Natural killer cell treated with Interleukin-12 subunit alpha and Interleukin-12 subunit beta and Interleukin-15 and Interleukin-18, amount 100 ng/mL, for 72 hours (primary cell): ENCODE data around the gene RGPD6. TPM values are rescaled to one million over a fixed set of nuclear protein-coding genes. Genes with fewer than 3 reads are reported as not detected.
"Not testable (repeated sequence)": the region's sequence is repeated elsewhere in the genome, so short reads cannot be mapped to it uniquely, and the experiment has no call there.

Experiments used
- ATAC-seq, 2 donors: fragments of 150-1000 bp; cut with Tn5 transposase in 1 of 2; sonication (Bioruptor Pico), chemical (Tn5 transposase) in 1 of 2; 2 replicates each; pipeline ENCODE4 v1.10.0; 2021
- DNase-seq: peaks from one replicate; pipeline ENCODE4 v3.0.0; 2022; ENCODE audit warnings: low spot score
- H3K27ac Mint-ChIP-seq, 2 donors: 1 replicate in 1 of 2; 2 replicates in 1 of 2; pipeline ENCODE4 v1.8.0; 2022; ENCODE audit warnings: mixed read lengths in 2 of 2, mild to moderate bottlenecking in 1 of 2, moderate library complexity in 1 of 2
- H3K27me3 Mint-ChIP-seq, 2 donors: 1 replicate in 1 of 2; 2 replicates in 1 of 2; pipeline ENCODE4 v1.8.0; 2022; ENCODE audit warnings: mixed read lengths in 2 of 2
- H3K36me3 Mint-ChIP-seq: one replicate; pipeline ENCODE4 v1.8.0; 2022; ENCODE audit warnings: mixed read lengths
- H3K4me1 Mint-ChIP-seq, 2 donors: 1 replicate in 1 of 2; 2 replicates in 1 of 2; pipeline ENCODE4 v1.8.0; 2022; ENCODE audit warnings: low read depth in 2 of 2, mixed read lengths in 2 of 2, mild to moderate bottlenecking in 1 of 2
- H3K4me3 Mint-ChIP-seq: one replicate; pipeline ENCODE4 v1.8.0; 2022; ENCODE audit warnings: mixed read lengths
- H3K9me3 Mint-ChIP-seq: 2 replicates; pipeline ENCODE4 v1.8.0; 2022; ENCODE audit warnings: mixed read lengths
- total RNA-seq, 2 donors: library from RNA; stranded (reverse); gene quantifications; one replicate each; pipeline ENCODE4 v1.2.3, GENCODE V29; 2022

RGPD6 gene
- total RNA-seq, 2 donors from 2014 or later: 16.6 to 28.7 TPM

DNA sequence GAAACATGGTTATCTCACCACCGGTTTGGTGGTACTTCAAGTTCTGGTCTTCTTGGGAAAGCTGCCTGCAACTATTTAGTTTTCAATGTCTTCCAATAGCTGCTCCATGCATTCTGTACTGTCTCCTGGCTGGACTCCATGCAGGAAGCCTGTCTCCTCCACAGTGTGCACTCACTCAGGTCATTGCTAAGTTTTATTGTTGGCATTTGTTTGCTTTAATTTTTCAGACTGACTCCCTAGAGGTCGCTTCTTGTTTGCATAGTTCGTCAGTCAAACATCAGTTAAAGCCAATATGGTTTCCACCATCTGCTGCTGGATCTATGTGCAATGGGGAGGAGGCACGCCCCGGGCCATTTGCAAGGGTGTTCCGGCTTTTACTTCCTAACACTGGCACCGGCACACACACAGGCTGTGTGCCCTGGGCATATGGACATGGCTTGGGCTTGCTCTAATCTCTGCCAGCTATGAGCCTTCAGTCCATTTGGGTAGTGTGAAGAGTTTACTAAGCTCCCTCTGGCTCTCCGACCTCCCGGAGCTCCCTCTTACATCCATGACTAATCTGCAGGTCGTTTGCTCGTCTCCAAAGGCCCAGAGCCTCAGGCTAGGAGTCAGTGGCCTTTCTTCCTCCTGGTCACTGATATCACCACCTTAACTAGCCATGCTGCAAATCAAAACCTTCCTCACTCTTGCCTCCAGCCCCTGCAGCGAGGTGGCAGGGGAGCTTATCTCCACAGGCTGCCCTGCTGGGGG is 2.4 kb upstream of the RGPD6 start:
- not testable (repeated sequence) for ATAC-seq, H3K36me3 Mint-ChIP-seq, H3K4me1 Mint-ChIP-seq, DNase-seq, H3K9me3 Mint-ChIP-seq, H3K27me3 Mint-ChIP-seq, H3K4me3 Mint-ChIP-seq, H3K27ac Mint-ChIP-seq

DNA sequence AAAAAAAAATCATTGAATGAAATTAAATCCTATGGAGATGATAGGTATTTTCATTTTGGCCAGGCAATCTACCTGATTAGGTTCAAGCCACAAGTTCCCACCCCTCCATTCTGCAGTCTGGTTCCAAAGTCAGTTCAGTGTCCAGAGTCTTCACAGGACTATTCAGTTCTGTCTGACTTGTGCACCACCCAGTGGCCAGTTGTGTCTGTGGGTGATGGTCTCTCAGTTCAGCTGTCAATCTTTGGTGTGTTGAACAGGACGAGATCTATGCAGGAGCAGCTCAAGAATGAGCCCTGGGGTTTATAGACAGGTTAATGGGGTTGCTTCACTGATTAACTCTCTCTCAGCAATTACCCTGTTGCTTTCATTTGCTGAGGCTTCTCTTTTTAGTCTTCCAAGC is 1.4 kb upstream of the RGPD6 start:
- H3K27me3 Mint-ChIP-seq, DNase-seq, ATAC-seq, H3K9me3 Mint-ChIP-seq, H3K36me3 Mint-ChIP-seq, H3K4me3 Mint-ChIP-seq, H3K4me1 Mint-ChIP-seq, H3K27ac Mint-ChIP-seq: not testable (repeated sequence)

DNA sequence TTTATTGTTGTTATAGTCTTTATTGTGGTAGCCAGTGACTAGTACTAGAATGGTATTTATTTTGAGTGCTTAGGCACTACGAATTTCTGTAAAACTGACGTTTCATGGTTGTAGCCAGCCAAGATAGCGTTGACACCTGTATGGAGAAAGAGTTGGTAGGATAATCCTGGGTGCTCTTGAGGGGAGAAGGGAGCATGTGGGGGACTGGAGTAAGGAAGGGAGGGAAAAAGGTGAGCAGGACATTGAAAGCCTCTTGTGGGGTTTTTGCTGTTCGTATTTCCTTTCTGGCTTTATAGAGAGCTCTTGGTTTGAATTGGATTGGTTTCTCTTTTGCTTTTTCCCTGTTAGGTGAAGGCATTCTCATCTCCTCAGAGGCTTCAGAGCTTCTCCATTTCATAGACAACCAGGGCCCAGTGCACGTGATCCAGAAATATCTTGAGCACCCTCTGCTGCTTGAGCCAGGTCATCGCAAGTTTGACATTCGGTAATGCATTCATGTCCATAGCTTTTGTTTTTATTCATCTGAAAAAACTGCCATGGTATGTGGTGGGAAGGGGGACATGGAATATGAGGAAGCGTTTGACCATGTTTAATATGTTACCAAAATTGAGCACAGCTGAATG is 77.2 kb downstream of the RGPD6 start:
- not testable (repeated sequence) for H3K27me3 Mint-ChIP-seq, DNase-seq, H3K36me3 Mint-ChIP-seq, H3K4me3 Mint-ChIP-seq, H3K27ac Mint-ChIP-seq, H3K9me3 Mint-ChIP-seq, H3K4me1 Mint-ChIP-seq
- peak in 1 of 2 donors; percentile 53 for ATAC-seq

DNA sequence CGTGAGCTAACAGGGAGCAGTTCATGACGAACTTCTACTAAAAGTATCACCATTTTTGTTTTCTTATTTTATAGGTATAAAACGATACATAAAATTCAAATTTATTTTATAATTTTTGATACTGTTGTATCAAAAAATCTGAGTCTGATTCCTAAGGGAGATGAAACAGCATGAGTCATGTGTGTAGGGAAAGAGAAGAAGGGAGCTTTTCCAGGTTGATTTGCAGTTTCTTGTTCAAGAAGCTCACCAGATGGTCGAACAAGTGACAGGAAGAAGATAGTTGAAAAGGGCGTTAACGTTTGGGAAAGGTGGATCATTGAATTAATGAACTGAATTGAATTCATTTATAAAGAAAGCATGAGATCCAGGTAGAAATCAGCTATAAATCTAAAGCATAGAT is 81.0 kb downstream of the RGPD6 start:
- H3K27ac Mint-ChIP-seq, H3K4me1 Mint-ChIP-seq, H3K9me3 Mint-ChIP-seq, ATAC-seq, H3K4me3 Mint-ChIP-seq, H3K36me3 Mint-ChIP-seq, H3K27me3 Mint-ChIP-seq, DNase-seq: not testable (repeated sequence)

DNA sequence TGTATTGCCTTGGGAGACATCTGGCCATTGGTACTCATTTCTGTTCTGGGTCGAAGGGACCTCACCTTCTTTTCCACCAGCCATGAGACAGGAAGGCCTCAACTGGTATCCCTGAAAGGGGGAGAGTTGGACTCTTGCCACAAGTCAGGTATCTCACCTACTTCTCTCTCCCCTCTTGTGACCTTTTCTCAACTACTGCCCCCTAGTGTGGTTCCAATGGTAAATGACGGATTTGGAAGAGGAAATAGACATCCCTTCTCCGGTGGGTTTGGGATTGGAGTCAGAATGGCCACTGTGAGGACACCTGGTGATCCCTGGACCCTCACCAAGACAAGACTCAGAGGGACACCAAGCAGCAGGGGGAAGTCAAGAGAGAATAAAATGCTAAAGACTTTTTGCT is 82.5 kb downstream of the RGPD6 start:
- not testable (repeated sequence) for H3K9me3 Mint-ChIP-seq, H3K4me3 Mint-ChIP-seq, H3K4me1 Mint-ChIP-seq, H3K27me3 Mint-ChIP-seq, ATAC-seq, DNase-seq, H3K27ac Mint-ChIP-seq, H3K36me3 Mint-ChIP-seq

DNA sequence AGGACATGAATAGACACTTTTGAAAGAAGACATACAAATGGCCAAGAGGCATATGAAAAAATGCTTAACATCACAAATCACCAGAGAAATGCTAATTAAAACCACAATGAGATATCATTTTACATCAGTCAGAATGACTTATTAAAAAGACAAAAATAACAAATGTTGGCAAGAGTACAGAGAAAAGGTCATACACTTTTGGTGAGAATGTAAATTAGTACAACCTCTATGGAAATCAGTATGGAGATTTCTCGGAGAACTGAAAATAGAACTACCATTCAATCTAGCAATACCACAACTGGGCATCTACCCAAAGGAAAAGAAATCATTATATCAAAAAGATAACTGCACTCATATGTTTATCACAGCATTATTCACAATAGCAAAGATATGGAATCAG is 88.0 kb downstream of the RGPD6 start:
- H3K27me3 Mint-ChIP-seq, H3K27ac Mint-ChIP-seq, H3K4me1 Mint-ChIP-seq, H3K4me3 Mint-ChIP-seq, DNase-seq, H3K9me3 Mint-ChIP-seq, ATAC-seq, H3K36me3 Mint-ChIP-seq: not testable (repeated sequence)

DNA sequence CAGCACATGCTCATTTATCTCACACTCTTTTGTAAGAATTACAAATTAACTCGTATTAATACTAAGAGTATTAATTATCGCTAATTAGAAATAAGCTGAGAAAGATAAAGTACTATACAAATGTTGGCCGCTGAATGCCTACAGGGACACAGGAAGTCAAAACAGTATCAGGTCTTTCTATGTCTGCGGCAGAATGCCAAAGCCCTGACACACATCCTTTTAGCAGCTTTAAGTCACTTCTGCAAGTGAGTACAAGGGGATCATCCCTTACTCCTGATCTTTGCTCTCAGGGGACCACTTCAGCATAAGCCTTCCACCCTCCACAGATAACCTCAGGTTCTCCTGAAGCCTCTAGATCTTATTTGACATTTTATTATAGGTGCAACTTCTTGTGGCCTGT is 94.3 kb downstream of the RGPD6 start:
- not testable (repeated sequence) for H3K9me3 Mint-ChIP-seq, H3K27me3 Mint-ChIP-seq, H3K27ac Mint-ChIP-seq, DNase-seq, H3K36me3 Mint-ChIP-seq, H3K4me3 Mint-ChIP-seq, ATAC-seq, H3K4me1 Mint-ChIP-seq

DNA sequence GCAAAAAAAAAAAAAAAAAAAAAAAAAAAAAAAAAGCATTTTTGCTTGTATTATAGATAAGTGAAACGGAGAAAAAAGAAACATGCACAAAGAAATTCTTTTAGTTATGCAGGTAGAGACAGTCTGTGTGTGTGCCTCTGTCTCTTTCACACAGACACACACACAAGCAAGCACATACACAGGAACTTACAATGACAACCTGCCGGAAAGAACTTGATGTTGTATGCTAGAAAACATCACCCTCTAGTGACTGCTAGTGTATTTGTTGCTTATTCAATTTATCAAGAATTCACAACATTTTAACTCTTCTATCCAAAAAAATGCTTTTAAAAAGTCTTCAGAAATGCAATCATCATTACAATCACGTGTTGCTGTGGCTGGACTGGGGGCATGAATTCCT is 95.8 kb downstream of the RGPD6 start:
- H3K4me1 Mint-ChIP-seq, H3K27ac Mint-ChIP-seq, ATAC-seq, H3K4me3 Mint-ChIP-seq, H3K9me3 Mint-ChIP-seq, H3K27me3 Mint-ChIP-seq, H3K36me3 Mint-ChIP-seq, DNase-seq: not testable (repeated sequence)

DNA sequence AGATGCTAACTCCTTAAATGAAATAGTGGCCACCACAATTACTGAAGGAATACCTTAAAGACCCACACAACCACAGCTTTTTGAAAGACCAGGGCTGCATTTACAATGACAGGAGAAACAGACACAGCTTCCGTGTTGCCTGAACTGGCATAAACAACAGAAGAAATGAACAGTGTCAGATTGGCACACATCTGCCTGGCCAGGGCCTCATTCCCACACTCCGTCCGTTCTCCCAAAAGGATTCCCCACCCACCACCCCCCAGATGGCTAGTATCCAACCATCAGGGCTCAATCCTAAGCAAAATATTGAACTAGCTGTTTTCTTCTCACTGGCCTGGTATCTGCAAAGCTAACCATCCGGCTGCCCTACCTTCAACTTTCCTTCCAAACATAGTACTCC is 96.9 kb downstream of the RGPD6 start:
- not testable (repeated sequence) for ATAC-seq, H3K9me3 Mint-ChIP-seq, H3K4me1 Mint-ChIP-seq, H3K27me3 Mint-ChIP-seq, H3K36me3 Mint-ChIP-seq, H3K4me3 Mint-ChIP-seq, DNase-seq, H3K27ac Mint-ChIP-seq

DNA sequence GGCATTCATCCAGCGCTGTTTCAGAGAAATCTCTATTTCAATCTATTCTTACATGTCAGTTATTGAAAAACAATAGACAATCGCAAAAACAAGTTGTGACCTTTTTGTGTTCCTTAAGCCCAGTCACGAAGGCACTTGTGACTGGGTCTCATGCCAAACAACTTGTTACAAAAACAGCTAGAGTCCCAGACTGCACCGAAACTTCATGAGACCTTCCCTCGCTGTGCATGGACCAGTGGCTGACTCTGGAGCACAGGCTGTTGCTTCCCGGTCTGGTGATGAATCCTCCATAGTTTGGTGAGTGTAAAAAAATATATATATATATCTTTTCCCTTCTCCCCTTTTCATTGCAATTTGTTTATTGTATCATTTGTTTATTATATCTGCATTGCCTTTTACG is 99.7 kb downstream of the RGPD6 start:
- not testable (repeated sequence) for H3K9me3 Mint-ChIP-seq, H3K27me3 Mint-ChIP-seq, H3K27ac Mint-ChIP-seq, H3K36me3 Mint-ChIP-seq, H3K4me1 Mint-ChIP-seq, H3K4me3 Mint-ChIP-seq, DNase-seq, ATAC-seq

DNA sequence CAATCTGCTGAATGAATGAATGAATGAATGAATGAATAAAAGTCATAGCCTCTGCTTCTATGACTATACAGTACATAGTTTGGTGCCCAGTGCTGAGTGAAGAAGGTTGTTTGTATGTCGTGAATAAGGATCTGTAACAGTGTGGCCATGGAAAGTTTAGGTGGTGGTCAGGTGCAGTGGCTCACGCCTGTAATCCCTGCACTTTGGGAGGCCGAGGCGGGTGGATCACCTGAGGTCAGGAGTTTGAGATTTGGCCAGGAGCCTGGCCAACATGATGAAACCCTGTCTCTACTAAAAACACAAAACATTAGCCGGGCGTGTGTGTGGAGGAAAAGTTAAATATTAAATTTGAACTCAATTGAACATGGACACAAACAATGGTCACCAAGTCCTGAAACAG is 100.1 kb downstream of the RGPD6 start:
- H3K27me3 Mint-ChIP-seq, ATAC-seq, H3K4me3 Mint-ChIP-seq, H3K9me3 Mint-ChIP-seq, H3K36me3 Mint-ChIP-seq, H3K4me1 Mint-ChIP-seq, DNase-seq, H3K27ac Mint-ChIP-seq: not testable (repeated sequence)

DNA sequence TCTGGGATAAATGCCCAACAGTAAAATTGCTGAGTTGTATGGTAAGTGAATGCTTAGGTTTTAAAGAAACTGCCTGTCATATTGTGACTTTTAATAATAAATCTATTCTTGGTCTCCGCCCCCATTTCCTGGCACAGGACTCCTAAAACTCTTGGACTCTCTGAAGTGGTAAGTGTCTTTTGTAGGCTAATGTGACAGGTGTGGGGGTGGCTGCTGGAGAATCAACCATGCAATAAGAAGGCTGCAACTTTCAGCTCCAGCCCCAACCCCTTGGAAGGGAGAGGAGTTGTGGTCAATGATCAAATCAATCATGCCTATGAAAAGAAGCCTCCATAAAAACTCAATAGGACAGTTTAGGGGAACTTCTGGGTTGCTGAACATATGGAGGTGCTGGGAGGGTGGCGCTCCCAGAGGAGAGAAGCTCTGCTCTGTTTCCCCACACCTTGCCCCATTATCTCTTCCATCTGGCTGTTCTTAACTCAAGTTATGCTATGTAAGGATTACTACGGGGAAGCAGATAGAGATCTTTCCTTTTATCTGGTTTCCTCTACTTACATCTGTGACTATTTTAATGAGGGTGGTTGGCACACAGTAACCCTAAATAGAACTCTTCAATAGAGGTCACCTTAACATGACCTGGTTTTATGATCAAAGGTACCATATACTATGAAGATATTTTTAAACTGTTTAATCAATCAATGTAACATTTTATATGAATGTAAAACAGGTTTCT is 101.2 kb downstream of the RGPD6 start:
- H3K36me3 Mint-ChIP-seq, H3K27me3 Mint-ChIP-seq, H3K27ac Mint-ChIP-seq, DNase-seq, ATAC-seq, H3K4me3 Mint-ChIP-seq, H3K4me1 Mint-ChIP-seq, H3K9me3 Mint-ChIP-seq: not testable (repeated sequence)

DNA sequence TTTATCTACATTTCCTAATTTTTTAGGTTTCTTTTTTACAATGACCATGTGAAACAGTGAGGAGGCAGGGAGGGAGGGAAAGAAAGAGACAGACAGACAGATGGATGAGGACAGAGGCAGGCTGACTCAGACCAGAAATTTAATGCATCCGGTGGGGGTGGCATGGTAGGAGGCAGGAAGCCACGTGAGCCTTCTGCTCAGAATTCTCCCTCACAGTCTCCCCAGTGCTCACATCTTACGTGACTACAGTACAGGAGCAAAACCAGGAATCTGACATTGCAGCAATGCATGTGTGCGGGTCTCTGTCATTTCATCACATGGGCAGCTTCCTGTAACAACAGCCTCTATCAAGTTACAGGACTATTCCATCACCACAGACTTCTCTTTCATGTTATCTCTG is 102.1 kb downstream of the RGPD6 start:
- H3K27ac Mint-ChIP-seq, H3K4me1 Mint-ChIP-seq, H3K36me3 Mint-ChIP-seq, H3K27me3 Mint-ChIP-seq, H3K9me3 Mint-ChIP-seq, DNase-seq, H3K4me3 Mint-ChIP-seq: not testable (repeated sequence)
- ATAC-seq: peak; percentile 98 to 100

DNA sequence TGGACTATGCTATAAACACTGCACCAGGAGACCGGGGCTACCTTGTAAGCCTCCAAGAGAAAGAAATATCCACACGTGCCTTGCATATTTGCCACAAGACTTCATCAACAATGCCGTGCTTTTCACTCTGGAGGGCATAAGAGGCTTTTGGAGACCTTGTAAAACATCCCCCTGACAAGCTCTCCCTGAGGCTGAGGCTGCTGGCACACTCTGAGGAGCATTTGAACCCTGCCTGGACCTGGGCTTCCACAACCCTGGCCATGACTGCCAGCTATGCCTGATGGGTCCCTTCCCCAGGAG is 104.0 kb downstream of the RGPD6 start:
- H3K4me1 Mint-ChIP-seq, ATAC-seq: not testable (repeated sequence)

More for the DNA sequence above, 104.0 kb downstream of the RGPD6 start:
- not testable (repeated sequence) for H3K27me3 Mint-ChIP-seq, H3K36me3 Mint-ChIP-seq, H3K4me3 Mint-ChIP-seq, H3K27ac Mint-ChIP-seq, H3K9me3 Mint-ChIP-seq, DNase-seq
